Panc1 (cell line): ENCODE results near the gene POLR2C.

Experiments
- POLR2AphosphoS5 ChIP-seq: IDR thresholded peaks from 2 replicates; pipeline ENCODE4 v1.6.1; 2012; ENCODE audit warnings: mild to moderate bottlenecking, low read depth, low read length, moderate library complexity
- SIN3A ChIP-seq: IDR thresholded peaks from 2 replicates; pipeline ENCODE4 v1.6.1; 2012; ENCODE audit warnings: low read depth, mild to moderate bottlenecking, low read length, moderate library complexity, borderline replicate concordance; ENCODE audit not compliant: insufficient read depth
- TCF7L2 ChIP-seq: IDR thresholded peaks from 2 replicates; pipeline ENCODE4 v1.6.1; 2011; ENCODE audit warnings: mild to moderate bottlenecking, low read depth, low read length, inconsistent platforms
- TF ChIP-seq, protein P1 (sequence below): fragments of 450-650 bp; IDR thresholded peaks from 2 replicates; pipeline ENCODE4 v1.5.1; 2017; ENCODE audit warnings: mild to moderate bottlenecking
- TF ChIP-seq, protein P2 (sequence below), 2 experiments: IDR thresholded peaks; 2 replicates each; pipeline ENCODE4 v1.6.1; 2011 to 2012; ENCODE audit warnings: low read depth in 2 of 2, control low read depth in 1 of 2, low read length in 1 of 2, mild to moderate bottlenecking in 1 of 2, moderate library complexity in 1 of 2; ENCODE audit not compliant: insufficient read depth in 1 of 2

DNA sequence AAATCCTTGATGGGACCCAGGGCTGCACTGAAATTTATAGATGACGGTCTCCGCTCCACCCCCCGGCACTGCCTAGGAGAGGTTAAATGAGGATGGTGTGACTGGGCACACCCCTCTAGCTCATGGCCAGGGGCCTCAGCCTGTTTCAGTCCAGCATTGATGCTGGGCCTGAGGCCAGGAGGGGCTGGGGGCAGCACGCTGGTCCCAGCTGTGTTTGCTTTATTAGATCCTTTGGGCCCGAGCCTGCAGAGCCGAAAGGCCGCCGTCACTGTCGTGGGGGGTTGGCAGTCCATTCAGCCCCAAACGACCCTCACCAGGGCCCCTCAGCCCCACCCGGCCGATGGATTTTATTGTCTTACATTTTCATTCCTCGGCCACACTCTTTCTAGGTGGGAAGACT is 34.6 kb downstream of the POLR2C start:
- TF ChIP-seq, protein P1, sequence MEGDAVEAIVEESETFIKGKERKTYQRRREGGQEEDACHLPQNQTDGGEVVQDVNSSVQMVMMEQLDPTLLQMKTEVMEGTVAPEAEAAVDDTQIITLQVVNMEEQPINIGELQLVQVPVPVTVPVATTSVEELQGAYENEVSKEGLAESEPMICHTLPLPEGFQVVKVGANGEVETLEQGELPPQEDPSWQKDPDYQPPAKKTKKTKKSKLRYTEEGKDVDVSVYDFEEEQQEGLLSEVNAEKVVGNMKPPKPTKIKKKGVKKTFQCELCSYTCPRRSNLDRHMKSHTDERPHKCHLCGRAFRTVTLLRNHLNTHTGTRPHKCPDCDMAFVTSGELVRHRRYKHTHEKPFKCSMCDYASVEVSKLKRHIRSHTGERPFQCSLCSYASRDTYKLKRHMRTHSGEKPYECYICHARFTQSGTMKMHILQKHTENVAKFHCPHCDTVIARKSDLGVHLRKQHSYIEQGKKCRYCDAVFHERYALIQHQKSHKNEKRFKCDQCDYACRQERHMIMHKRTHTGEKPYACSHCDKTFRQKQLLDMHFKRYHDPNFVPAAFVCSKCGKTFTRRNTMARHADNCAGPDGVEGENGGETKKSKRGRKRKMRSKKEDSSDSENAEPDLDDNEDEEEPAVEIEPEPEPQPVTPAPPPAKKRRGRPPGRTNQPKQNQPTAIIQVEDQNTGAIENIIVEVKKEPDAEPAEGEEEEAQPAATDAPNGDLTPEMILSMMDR: no peak
- TF ChIP-seq POLR2AphosphoS5: no peak
- no peak for TF ChIP-seq SIN3A
- TF ChIP-seq, protein P2, sequence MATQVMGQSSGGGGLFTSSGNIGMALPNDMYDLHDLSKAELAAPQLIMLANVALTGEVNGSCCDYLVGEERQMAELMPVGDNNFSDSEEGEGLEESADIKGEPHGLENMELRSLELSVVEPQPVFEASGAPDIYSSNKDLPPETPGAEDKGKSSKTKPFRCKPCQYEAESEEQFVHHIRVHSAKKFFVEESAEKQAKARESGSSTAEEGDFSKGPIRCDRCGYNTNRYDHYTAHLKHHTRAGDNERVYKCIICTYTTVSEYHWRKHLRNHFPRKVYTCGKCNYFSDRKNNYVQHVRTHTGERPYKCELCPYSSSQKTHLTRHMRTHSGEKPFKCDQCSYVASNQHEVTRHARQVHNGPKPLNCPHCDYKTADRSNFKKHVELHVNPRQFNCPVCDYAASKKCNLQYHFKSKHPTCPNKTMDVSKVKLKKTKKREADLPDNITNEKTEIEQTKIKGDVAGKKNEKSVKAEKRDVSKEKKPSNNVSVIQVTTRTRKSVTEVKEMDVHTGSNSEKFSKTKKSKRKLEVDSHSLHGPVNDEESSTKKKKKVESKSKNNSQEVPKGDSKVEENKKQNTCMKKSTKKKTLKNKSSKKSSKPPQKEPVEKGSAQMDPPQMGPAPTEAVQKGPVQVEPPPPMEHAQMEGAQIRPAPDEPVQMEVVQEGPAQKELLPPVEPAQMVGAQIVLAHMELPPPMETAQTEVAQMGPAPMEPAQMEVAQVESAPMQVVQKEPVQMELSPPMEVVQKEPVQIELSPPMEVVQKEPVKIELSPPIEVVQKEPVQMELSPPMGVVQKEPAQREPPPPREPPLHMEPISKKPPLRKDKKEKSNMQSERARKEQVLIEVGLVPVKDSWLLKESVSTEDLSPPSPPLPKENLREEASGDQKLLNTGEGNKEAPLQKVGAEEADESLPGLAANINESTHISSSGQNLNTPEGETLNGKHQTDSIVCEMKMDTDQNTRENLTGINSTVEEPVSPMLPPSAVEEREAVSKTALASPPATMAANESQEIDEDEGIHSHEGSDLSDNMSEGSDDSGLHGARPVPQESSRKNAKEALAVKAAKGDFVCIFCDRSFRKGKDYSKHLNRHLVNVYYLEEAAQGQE (IDR thresholded peaks at IDR 0.05; ENCODE audit: insufficient read depth in 1 of 2, low read depth in 2 of 2, low read length in 1 of 2): no peak
- no peak for TF ChIP-seq TCF7L2
